ENCODE results near the gene RRP1B. TPM values are rescaled to one million over a fixed set of nuclear protein-coding genes. Genes with fewer than 3 reads are reported as not detected.
"Not testable (repeated sequence)": the region's sequence is repeated elsewhere in the genome, so short reads cannot be mapped to it uniquely, and the experiment has no call there.

RRP1B gene
- polyA plus RNA-seq, 10 donors = 20.6 to 29.4 (median 25.1) TPM

GRCh38 chr21:43667191-43667904 lies 8.0 kb downstream of the RRP1B start:
- no peak for DNase-seq

- no peak for DNase-seq
These were observed 10.7 kb downstream of the RRP1B start for GRCh38 chr21:43669828-43670605.

GRCh38 chr21:43675871-43676270 lies 16.5 kb downstream of the RRP1B start:
- no peak for DNase-seq

- no peak for DNase-seq
These were observed 17.0 kb downstream of the RRP1B start for GRCh38 chr21:43676391-43676790.

- no peak for DNase-seq
These were observed 20.6 kb downstream of the RRP1B start for GRCh38 chr21:43679951-43680350.

- DNase-seq = not testable (repeated sequence)
These were observed 21.1 kb downstream of the RRP1B start for GRCh38 chr21:43680421-43680820.

GRCh38 chr21:43681650-43682049 lies 22.3 kb downstream of the RRP1B start:
- no peak for DNase-seq

- DNase-seq = no peak
These were observed 25.1 kb downstream of the RRP1B start for GRCh38 chr21:43684424-43684823.

- no peak for DNase-seq
These were observed 27.6 kb downstream of the RRP1B start for GRCh38 chr21:43686811-43687565.

- peak in 1 of 3 donors; percentile 15 for DNase-seq
These were observed 28.4 kb downstream of the RRP1B start for GRCh38 chr21:43687566-43688399.

- DNase-seq = no peak
These were observed 29.5 kb downstream of the RRP1B start for GRCh38 chr21:43688906-43689305.

- DNase-seq = no peak
These were observed 30.4 kb downstream of the RRP1B start for GRCh38 chr21:43689556-43690337.

GRCh38 chr21:43690346-43690745 lies 31.0 kb downstream of the RRP1B start:
- no peak for DNase-seq

GRCh38 chr21:43691086-43691795 lies 31.9 kb downstream of the RRP1B start:
- no peak for DNase-seq

GRCh38 chr21:43691801-43692200 lies 32.4 kb downstream of the RRP1B start:
- DNase-seq = no peak

- no peak for DNase-seq
These were observed 33.6 kb downstream of the RRP1B start for GRCh38 chr21:43692949-43693348.

- DNase-seq = no peak
These were observed 34.6 kb downstream of the RRP1B start for GRCh38 chr21:43693981-43694380.

GRCh38 chr21:43694437-43695079 lies 35.2 kb downstream of the RRP1B start:
- DNase-seq = no peak

- DNase-seq = no peak
These were observed 36.9 kb downstream of the RRP1B start for GRCh38 chr21:43696214-43696613.

Measured in muscle of back (tissue), 11 donors.